HG02623 (cell line): ENCODE data around the gene CD22.
"Not testable (repeated sequence)": the region's sequence is repeated elsewhere in the genome, so short reads cannot be mapped to it uniquely, and the experiment has no call there.

Experiments
- ATAC-seq: cut with Tn5 transposase; IDR thresholded peaks from one replicate; pipeline ENCODE4 v1.9.1; 2021; ENCODE audit warnings: moderate library complexity; ENCODE audit not compliant: unreplicated experiment

The CD22 gene

DNA sequence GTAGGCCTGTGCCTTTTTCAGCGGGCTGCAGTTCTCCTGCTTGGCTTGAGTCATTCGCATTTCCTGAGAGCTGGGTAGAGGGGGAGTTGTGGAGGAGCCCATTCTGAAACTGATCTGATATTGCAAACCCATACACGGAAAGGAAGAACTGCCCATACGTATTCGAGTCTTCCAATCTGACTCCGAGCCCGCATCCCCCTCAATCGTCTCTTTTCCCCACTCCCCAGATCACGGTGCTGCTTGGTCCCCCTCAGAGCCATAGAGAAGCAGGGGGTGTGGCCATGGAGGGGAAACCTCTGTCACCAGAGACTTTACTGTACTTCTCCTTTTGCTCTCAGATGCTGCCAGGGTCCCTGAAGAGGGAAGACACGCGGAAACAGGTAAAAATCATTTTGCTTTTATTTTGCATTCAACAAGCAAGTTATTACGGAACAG, at the start of gene CD22:
Gene CD22, plus strand, starts transcription at position 337 of the 435 bp plus-strand sequence. CDS start 2,854 bp downstream, outside the sequence.
- ATAC-seq, result no peak

DNA sequence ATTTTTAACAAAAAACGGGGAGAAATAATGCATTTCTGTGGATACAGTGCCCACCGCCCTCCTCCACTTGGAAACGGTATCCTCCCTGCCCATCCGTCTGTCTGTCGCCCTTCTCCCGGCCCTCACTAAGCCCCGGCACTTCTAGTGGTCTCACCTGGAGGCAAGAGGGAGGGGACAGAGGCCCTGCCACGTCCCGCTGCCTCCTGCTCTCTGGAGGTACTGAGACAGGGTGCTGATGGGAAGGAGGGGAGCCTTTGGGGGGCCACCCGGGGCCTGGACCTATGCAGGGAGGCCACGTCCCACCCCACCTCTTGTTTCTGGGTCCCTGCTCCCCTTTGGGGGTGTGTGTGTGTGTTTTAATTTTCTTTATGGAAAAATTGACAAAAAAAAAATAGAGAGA, 49.6 kb upstream of the CD22 start:
- no peak for ATAC-seq

DNA sequence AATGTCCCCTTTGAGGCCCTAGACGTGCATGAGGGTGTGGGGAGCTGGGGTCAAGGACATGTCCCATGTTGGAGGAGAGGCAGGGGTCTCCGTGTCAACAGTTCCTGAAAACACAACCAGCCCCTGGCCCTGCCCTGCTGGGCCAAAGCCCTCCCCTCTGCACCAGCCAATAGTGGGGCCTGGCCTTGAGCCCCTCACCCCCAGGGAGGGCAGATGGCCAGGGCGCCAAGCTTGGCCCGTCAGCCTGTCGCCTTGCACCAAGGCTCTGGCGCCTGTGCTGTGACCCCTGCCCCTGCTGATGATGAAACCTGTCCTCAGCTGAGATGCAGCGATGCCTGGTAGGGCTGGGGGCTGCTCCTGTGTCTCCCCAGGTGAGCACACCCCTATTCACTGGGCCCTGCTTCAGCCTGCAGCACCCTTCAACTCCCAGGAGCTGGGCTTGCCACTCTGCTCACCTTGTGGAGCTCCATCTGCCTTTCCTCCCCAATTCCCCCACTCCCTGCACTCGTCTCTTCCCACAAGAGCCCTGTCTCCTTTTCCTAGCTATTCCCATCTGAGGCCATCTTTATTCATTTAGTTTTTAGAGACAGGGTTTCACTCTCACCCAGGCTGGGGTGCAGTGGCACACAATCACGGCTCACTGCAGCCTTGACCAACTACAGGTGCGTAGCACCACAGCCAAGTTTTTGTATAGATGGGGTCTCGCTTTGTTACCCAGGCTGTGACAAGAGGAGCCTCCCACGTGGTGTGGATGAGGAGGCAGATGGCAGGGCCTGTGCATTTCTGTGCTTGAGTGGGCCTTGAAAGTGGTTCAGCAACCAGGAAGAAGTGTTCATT, 48.8 kb upstream of the CD22 start:
- no peak for ATAC-seq

DNA sequence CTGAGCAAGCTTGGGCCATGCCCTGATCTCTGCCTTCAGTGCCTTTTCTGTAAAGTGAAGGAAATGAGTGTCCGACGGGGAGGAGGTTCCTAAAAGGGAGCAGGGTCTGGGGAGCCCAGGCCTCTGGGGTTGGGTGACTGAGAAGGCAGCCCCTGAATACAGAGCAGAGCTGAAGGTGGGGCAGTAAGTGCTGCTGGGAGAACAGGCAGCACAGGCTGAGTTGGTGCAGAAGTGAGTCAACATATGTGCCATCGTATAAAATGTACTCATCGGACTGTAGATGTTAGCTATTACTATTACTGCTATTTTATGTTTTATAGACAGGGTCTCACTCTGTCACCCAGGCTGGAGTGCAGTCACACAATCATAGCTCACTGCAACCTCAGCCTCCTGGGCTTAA, 47.7 kb upstream of the CD22 start:
- no peak for ATAC-seq

DNA sequence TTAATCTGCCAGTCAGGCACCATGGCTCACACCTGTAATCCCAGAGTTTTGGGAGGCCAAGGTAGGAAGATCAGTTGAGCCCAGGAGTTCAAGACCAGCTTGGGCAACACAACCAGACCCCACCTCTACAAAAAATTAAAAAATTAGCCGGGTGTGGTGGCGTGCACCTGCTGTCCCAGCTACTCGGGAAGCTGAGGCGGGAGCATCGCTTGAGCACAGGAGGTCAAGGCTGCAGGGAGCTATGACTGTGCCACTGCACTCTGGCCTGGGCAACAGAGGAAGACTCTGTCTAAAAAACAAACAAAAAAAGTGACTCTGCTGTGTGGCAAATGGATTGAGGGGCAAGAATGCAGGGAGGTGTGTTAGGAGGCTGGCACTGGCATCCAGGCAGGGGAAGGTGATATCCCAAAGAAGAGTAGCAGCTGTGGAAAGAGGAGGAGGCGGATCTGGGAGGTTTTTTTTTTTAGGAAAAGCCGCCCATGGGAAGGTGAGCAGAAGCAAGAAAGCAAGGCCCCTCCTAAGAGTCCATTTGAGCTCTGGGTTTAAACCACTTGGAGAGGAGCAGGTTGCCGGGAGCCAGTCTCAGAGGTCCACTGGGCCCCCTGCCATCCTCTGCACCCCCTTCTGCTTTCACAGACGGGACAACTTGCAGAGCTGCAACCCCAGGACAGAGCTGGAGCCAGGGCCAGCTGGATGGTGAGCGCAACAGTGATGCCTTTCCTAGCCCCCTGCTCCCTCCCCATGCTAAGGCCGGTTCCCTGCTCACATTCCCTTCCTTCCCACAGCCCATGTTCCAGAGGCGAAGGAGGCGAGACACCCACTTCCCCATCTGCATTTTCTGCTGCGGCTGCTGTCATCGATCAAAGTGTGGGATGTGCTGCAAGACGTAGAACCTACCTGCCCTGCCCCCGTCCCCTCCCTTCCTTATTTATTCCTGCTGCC, 44.6 kb upstream of the CD22 start:
- ATAC-seq, result no peak

DNA sequence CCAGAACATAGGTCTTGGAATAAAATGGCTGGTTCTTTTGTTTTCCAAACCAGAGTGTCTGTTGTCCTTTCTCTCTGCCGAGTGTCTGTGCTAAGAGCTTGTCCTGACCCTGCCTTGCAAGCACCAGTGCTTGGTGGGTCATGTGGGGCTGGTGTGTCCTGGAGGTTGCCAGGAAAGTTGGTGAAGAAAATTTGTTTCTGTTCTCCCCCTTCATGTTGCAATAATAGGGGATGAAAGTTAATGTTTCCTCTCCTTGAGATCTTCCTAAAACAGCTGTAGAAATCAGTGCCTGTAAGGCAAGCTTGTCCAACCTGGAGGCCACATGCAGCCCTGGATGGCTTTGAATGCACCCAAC, 43.9 kb upstream of the CD22 start:
- ATAC-seq, result no peak

DNA sequence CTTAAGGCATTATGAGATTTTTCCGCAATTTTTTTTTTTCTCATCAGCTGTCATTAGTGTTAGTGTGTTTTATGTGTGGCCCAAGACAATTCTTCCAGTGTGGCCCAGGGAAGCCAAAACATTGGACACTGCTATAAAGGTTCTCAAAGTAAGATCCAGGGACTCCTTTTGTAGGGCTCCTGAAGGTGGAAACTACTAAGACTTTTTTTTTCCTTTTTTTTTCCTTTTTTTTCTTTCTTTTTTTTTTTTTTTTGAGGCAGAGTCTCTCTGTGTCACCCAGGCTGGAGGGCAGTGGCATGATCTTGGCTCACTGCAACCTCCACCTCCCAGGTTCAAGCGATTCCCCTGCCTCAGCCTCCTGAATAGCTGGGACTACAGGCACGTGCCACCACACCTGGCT, 43.5 kb upstream of the CD22 start:
- not testable (repeated sequence) for ATAC-seq

DNA sequence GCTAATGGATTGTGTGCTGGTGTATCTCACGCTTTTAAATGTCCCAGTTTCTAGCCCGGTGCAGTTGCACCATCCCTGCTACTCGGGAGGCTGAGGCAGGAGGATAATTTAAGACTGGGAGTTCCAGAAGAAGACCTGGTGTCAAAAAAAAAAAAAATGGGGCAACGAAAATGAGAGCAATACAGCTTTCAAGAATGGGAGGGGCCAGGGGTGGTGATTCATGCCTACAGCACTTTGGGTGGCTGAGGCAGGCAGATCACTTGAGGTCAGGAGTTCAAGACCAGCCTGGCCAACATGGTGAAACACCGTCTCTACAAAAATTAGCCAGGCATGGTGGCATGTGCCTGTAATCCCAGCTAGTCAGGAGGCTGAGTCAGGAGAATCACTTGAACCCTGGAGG, 42.9 kb upstream of the CD22 start:
- not testable (repeated sequence) for ATAC-seq

DNA sequence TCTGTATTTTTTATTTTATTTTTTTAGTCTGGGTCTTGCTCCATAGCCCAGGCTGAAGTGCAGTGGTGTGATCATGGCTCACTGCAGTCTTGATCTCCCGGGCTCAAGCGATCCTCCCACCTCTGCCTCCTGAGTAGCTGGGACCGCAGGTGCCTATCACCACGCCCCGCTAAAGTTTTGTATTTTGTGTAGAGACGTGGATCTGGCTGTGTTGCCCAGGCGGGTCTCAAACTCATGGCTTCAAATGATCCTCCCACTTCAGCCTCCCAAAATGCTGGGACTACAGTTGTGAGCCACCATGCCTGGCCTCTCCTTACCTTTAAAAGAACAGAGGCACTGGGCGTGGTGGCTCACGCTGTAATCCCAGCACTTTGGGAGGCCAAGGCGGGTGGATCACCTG, 41.3 kb upstream of the CD22 start:
- ATAC-seq, result no peak

DNA sequence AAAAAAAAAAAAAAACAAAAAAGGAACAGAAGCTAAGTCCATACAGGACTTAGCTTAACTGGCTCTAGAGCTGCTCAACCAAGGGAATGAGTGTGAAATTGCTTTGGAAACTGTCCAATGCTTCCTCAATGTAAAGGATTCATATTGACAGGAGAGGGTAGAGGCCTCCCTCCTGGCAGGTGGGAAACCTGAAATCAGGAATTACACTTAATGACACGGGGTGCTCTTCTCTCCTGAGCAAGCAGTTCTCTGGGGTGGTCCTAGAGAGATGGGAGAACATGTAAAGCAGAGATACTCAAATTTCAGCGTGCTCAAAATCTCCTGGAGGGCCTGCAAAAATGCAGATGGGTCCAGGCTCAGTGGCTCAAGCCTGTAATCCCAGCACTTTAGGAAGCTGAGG, 40.7 kb upstream of the CD22 start:
- ATAC-seq, result no peak

DNA sequence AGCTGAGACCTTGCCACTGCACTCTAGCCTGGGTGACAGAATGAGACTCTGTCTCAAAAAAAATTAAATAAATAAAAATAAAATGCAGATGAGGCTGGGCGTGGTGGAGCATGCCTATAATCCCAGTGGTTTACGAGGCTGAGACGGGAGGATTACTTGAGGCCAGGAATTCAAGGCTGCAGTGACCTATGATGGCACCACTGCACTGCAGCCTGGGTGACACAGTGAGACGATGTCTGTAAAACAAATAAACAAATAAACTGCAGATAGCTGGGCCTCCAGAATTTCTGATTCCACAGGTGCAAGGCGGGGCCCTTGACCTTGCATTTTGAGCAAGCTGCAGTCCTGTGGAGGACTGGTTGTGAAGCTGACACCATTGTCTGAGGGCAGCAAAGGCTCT, 40.1 kb upstream of the CD22 start:
- no peak for ATAC-seq

DNA sequence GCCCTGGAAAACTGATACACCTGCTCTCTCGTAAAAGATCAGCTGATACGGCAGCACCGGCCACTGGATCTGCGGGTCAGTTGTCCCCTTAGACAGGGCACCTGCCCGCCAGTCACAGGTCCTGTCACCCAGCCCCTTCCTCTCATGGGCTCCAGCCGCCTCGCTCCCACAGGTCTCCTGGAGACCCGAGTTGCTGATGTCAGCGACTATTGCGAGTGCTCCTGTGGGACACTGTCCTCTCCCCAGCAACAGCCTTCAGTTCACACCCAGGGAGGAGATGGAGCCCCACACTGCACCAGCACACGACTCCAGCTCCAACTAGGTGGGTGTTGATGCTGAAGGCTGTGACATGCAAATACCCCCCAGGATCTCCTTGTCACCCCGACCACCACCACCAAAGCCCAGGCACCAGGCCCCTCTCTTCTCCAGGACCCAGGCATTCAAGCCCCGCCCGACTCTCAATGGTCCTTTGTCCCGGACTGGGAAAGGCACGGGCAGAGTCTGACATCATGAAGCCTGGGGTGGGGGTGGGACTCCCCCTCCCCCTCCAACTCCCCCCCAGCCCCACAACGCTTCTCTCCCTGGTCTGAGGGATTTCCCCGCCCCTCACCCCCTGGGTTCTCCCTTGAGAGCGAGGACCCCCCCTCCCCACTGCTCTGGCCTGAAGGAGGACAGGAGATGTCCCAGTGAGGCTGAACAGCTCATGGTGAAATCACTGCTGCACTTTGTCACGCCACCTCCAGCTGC, 38.4 kb upstream of the CD22 start:
- ATAC-seq, result no peak

DNA sequence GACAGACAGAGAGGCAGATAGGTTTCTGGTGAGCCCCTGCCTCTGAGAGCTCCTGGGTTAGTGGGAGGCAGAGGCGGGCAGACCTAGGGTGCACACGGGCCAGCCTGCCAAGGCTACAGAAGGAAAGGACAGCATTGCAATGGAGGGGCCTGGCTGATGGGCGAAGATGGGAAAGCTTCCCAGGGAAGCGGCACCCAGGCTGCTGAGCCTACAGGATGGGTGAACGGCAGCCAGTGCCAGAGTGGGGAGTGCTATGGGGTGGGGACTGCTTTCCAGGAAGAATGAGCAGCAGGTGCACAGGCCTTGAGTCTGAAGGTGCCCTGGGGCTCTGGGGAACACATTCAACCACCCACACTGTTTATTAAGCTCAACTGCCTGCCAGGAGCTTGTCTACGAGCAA, 37.7 kb upstream of the CD22 start:
- ATAC-seq, result no peak

DNA sequence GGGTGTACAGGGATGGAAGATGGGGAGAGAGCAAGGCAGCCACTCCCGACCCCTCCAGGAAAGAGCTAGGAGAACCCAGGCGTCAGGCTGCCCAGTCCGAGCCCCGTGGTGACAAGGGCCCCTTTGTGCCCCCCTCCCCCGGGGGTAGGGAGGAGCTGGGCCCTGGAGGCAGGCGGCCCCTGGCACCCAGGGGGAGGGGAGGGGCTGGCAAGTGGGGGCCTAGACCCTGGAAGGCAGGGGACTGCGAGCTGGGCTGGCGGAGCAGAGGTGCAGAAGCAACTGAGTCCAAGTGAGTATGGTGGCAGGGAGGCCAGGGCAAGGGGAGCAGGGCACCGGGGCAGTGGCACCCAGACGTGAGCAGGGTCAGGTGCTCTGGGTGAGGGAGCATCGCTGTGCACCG, 37.1 kb upstream of the CD22 start, which contains the start of gene MAG:
Gene MAG, plus strand, starts transcription at position 246 of the 400 bp plus-strand sequence. CDS start 3,248 bp downstream, outside the sequence.
- ATAC-seq, result no peak

DNA sequence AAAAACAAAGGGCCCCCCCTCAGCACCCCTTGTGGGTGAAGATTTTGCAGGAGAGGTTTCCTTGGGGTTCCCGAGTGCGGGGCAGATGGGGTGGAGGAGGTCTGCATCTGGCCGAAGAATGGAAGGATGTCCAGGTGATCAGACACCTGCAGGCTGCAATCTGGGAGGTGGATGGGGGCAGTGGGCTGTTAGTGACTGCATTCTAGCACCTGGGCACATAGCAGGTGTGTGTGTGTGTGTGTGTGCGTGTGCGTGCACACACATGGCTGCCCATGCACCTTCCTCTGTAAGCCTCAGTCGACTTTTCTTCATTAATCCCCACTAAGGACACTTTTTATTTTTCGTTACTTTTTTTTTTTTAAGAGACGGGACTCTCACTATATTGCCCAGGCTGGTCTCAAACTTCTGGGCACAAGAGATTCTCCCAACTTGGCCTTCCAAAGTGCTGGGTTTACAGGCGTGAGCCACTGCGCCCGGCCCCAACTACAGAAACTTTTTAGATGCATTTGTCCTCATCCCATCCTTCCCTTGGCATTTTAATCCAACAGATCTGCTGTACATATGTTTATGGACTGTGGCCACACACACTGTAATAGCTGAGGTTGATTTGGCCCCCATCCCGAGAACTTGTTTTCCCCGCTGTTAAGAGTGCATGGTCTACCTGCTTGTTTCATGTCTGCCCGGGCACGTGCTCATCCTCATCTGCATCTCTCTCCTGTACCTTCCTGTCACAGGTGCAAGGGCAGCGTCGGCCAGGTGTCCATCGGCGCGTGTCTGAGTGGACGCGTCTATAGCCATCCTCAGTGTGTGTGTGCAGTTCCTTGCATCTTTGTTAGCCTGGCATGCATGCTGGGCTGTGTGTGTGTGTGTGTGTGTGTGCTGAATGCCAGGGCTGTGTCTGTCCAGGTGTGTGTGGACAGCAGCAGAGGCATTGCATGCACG, 36.3 kb upstream of the CD22 start:
- no peak for ATAC-seq

DNA sequence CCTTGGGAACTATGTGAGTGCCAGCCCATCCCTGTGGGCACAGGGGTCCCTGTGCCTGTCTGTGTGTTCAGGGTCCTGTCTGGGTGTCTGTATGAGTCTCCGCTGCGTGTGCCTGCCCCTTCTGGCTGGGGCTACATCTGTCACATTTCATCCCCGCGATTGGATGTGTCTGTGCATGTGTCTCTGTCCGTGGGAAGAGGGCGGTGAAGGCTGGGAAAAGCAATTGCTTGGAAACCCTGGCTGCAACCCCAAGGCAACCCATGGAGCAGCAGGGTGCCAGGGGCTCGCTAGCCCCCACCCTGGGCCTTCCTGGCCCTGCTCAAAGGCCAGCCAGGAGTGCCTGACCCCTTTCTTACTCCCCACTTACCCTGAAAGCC, 35.6 kb upstream of the CD22 start:
- no peak for ATAC-seq

DNA sequence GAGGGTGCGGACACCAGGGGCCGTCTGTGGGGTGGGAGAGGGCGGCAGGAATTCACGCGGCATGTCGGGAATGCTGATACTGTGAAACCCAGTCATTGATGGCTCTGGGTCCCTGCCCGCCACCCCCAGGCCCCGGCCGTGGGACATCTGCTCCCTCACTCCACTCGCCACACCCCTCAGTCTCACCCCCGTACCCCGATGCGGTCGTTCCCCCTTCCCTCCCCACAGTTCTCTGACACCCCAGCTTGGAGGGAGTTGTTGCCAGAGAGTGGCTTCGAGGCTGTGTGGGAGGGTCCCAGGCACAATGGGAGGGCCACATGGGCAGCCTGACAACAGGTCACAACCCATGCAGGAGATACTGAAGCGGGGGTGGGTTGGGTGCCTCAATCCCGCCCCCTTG, 35.2 kb upstream of the CD22 start:
- ATAC-seq, result no peak

DNA sequence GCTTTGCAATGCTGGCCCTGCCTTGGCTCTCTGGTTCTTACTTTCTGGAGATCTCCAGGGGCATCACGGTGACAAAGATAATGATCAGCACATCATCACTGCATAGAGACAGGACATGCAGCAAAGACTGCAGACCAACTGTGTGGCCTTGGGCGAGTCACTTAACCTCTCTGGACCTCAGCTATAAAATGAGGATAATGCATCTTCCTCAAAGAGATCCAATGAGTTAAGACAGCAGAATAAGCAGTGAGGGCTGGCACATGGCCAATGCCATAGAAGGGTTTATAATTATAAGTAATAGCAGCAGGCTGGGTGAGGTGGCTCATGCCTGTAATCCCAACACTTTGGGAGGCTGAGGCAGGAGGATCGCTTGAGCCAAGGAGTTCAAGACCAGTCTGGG, 34.7 kb upstream of the CD22 start:
- ATAC-seq, result no peak

DNA sequence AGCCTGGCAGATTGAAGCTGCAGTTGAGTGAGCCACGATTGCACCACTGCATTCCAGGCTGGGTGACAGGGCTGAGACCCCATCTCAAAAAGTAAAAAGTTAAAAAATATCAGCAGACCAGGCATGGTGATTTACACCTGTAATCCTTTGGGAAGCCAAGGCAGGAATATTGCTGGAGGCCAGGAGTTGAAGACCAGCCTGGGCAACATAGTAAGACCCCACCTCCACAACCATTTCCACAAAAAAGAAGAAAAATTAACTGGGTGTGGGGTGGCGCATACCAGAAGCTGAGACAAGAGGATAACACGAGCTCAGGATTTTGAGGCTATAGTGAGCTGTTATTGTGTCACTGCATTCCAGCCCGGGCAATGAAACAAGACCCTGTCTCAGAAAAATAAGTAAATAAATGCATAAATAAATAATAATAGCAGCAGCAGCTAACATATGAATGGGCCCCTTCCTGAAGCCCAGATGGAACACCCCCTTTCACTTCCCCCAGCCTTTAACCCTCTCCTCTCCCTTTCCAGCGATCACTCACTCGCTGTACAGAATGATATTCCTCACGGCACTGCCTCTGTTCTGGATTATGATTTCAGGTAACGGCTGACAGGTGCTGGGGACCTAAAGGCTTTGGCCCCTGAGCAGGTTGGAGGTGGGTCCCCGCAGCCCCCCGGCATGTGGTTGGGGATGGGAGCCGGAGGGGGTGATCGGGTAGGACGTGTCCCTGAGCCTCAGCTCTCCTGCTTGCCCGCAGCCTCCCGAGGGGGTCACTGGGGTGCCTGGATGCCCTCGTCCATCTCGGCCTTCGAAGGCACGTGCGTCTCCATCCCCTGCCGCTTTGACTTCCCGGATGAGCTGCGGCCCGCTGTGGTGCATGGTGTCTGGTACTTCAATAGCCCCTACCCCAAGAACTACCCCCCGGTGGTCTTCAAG, 33.9 kb upstream of the CD22 start:
- no peak for ATAC-seq
